DND-41 (cell line): Measurements from ENCODE around the gene MCTP1.

ENCODE experiments used
- CTCF ChIP-seq: IDR thresholded peaks from 2 replicates; pipeline ENCODE4 v1.5.1; 2012; ENCODE audit warnings: borderline replicate concordance, low read length, moderate library complexity, mild to moderate bottlenecking; ENCODE audit not compliant: poor library complexity, severe bottlenecking; ENCODE audit errors: extremely low read depth
- EZH2 ChIP-seq: IDR thresholded peaks from 3 replicates; pipeline ENCODE4 v1.6.1; 2012; ENCODE audit warnings: borderline replicate concordance, low read depth, mild to moderate bottlenecking, moderate library complexity, low read length, inconsistent platforms; ENCODE audit not compliant: severe bottlenecking

- TF ChIP-seq CTCF (peak; percentile 44), EZH2 (no peak)
Measured at GRCh38 chr5:95238560-95239325, 46.2 kb downstream of the MCTP1 start.
